GM23248 (cell line): ENCODE measurements around the gene TCOF1.

Experiments used
- EZH2 ChIP-seq: fragments of 200-600 bp; sonication (generic); IDR thresholded peaks from 2 replicates; pipeline ENCODE4 v1.6.1; 2018; ENCODE audit warnings: antibody characterized with exemption, mild to moderate bottlenecking; ENCODE audit not compliant: insufficient read depth, poor library complexity, severe bottlenecking
- EZH2phosphoT487 ChIP-seq: fragments of 200-600 bp; sonication (generic); IDR thresholded peaks from 2 replicates; pipeline ENCODE4 v1.6.1; 2018; ENCODE audit warnings: antibody characterized with exemption, moderate library complexity, mild to moderate bottlenecking, low read depth; ENCODE audit not compliant: insufficient read depth

DNA sequence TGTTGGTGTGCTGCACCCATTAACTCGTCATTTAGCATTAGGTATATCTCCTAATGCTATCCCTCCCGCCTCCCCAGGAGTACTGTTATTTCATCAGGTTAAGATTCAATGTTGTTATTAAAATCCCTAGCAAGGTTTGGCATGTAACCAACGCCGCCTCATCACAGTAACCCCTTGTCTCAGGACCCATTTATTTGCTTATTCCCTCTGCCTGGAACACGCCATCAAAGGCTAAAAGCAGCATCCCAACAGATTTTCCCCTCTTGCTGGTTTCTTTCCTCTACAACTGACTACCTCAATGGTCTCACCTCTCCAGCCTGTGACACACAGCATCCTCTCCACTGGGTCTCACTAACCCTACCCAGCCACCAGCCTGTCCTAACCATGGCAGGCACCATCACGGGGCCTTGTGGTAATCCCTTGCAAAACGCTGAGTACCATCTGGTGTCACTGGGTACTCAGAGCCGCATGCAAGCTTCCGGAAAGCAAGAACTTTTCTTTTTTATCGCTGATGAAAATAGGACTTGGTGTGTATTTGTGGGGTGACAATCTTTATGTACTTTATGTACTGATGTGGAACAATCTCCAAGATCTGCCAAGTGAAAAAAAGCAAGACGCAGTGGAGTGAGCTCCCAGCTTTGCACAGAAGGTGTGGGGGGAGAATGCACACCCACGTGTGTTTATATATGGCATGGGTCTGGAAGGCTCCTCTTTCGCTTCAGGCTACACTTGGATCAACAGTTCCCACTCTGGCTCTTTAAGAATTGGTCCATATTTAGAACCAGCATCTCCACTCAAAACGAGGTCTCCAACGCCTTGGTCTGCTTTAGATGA lies 86.0 kb downstream of the TCOF1 start:
- TF ChIP-seq EZH2 (no peak), EZH2phosphoT487 (no peak)
